HEK293T (cell line): ENCODE results near the gene CDKN2B-AS1.

Experiments
- CTCF ChIA-PET: fragments of 350-600 bp; formaldehyde crosslinking; extraction: SDS; loops from one replicate; lab custom pipeline; 2021; ENCODE audit warnings: antibody characterized with exemption, inconsistent platforms; lab: Yijun Ruan, JAX
- POLR2A ChIA-PET: fragments of 350-600 bp; formaldehyde crosslinking; extraction: SDS; loops from one replicate; lab custom pipeline; 2020; ENCODE audit warnings: antibody characterized with exemption, inconsistent platforms; lab: Yijun Ruan, JAX
- DNase-seq: peaks from one replicate; pipeline ENCODE4 v3.0.0; 2012; ENCODE audit warnings: mixed read lengths; ENCODE audit errors: extremely low spot score
- ARNT ChIP-seq: fragments of 450-650 bp; IDR thresholded peaks from 2 replicates; pipeline ENCODE4 v1.6.1; 2017; ENCODE audit warnings: mild to moderate bottlenecking
- BHLHE40 ChIP-seq: fragments of 450-650 bp; IDR thresholded peaks from 2 replicates; pipeline ENCODE4 v1.6.1; 2016; ENCODE audit warnings: mild to moderate bottlenecking, moderate library complexity, borderline replicate concordance
- CTBP1 ChIP-seq: fragments of 450-650 bp; IDR thresholded peaks from 2 replicates; pipeline ENCODE4 v1.6.1; 2016; ENCODE audit warnings: borderline replicate concordance
- ELF4 ChIP-seq: fragments of 450-650 bp; IDR thresholded peaks from 2 replicates; pipeline ENCODE4 v1.6.1; 2017; ENCODE audit warnings: antibody characterized with exemption
- FOXA1 ChIP-seq: fragments of 450-650 bp; IDR thresholded peaks from 2 replicates; pipeline ENCODE4 v1.6.1; 2016; ENCODE audit warnings: mild to moderate bottlenecking
- FOXK2 ChIP-seq: fragments of 450-650 bp; IDR thresholded peaks from 2 replicates; pipeline ENCODE4 v1.6.1; 2016; ENCODE audit warnings: mild to moderate bottlenecking
- FOXM1 ChIP-seq: fragments of 450-650 bp; IDR thresholded peaks from 2 replicates; pipeline ENCODE4 v1.6.1; 2017; ENCODE audit warnings: mild to moderate bottlenecking, borderline replicate concordance
- HDGF ChIP-seq: fragments of 450-650 bp; IDR thresholded peaks from 2 replicates; pipeline ENCODE4 v1.6.1; 2017; ENCODE audit warnings: antibody characterized with exemption, borderline replicate concordance
- L3MBTL2 ChIP-seq: fragments of 450-650 bp; conservative IDR thresholded peaks from 2 replicates; pipeline ENCODE4 v1.6.1; 2016; ENCODE audit warnings: mild to moderate bottlenecking
- LEF1 ChIP-seq: fragments of 450-650 bp; IDR thresholded peaks from 2 replicates; pipeline ENCODE4 v1.6.1; 2017; ENCODE audit warnings: mild to moderate bottlenecking, borderline replicate concordance
- NFRKB ChIP-seq: fragments of 450-650 bp; IDR thresholded peaks from 2 replicates; pipeline ENCODE4 v1.6.1; 2016; ENCODE audit warnings: mild to moderate bottlenecking, moderate library complexity
- PKNOX1 ChIP-seq: fragments of 450-650 bp; IDR thresholded peaks from 2 replicates; pipeline ENCODE4 v1.6.1; 2016
- SP1 ChIP-seq: fragments of 450-650 bp; IDR thresholded peaks from 2 replicates; pipeline ENCODE4 v1.6.1; 2017
- SUZ12 ChIP-seq: fragments of 450-650 bp; IDR thresholded peaks from 2 replicates; pipeline ENCODE4 v1.6.1; 2016; ENCODE audit warnings: mild to moderate bottlenecking
- TARDBP ChIP-seq: fragments of 450-650 bp; IDR thresholded peaks from 2 replicates; pipeline ENCODE4 v1.6.1; 2016
- ZNF384 ChIP-seq: fragments of 450-650 bp; IDR thresholded peaks from 2 replicates; pipeline ENCODE4 v1.6.1; 2016

The CDKN2B-AS1 gene

GRCh38 chr9:22105005-22105722, 110.6 kb downstream of the CDKN2B-AS1 start:
- POLR2A ChIA-PET, result no interaction called here
- CTCF ChIA-PET, result interaction anchor here (0.9 kb wide), 1 partner anchor 96 kb away, joined by 4 read pairs; the partner anchor contains the start of gene CDKN2B
- no peak for DNase-seq
- TF ChIP-seq LEF1 (no peak), HDGF (no peak), FOXK2 (no peak), FOXM1 (no peak), ARNT (no peak), SP1 (no peak), FOXA1 (no peak), ELF4 (no peak), CTBP1 (no peak), BHLHE40 (no peak), L3MBTL2 (no peak), PKNOX1 (no peak), SUZ12 (no peak), TARDBP (no peak)

GRCh38 chr9:22107202-22108045, 112.8 kb downstream of the CDKN2B-AS1 start:
- DNase-seq, result no peak
- ChIA-PET CTCF (interaction anchor here (0.9 kb wide), 1 partner anchor 13 kb away, joined by 3 read pairs; no protein-coding TSS in a partner anchor), POLR2A (interaction anchor here (0.6 kb wide), 1 partner anchor 136 kb away, joined by 4 read pairs; no protein-coding TSS in a partner anchor)
- TF ChIP-seq SP1 (no peak), FOXA1 (no peak), CTBP1 (no peak), ELF4 (no peak), PKNOX1 (no peak), BHLHE40 (no peak), L3MBTL2 (no peak), TARDBP (no peak), FOXM1 (no peak), FOXK2 (no peak), SUZ12 (no peak), LEF1 (no peak), ARNT (no peak), HDGF (no peak), ZNF384 (no peak), NFRKB (no peak)

GRCh38 chr9:22108581-22109370, 114.2 kb downstream of the CDKN2B-AS1 start:
- no peak for TF ChIP-seq PKNOX1
- no peak for TF ChIP-seq L3MBTL2
- TF ChIP-seq BHLHE40, result no peak
- TF ChIP-seq HDGF, result no peak
- TF ChIP-seq NFRKB, result no peak
- TF ChIP-seq ELF4, result no peak
- ChIA-PET CTCF (interaction anchor here (1.2 to 1.3 kb wide), 2 partner anchors 11 to 102 kb away, joined by 3 to 5 read pairs; no protein-coding TSS in a partner anchor), POLR2A (no interaction called here)
- no peak for DNase-seq

- ChIA-PET CTCF (interaction anchor here (0.7 kb wide), 1 partner anchor 298 kb away, joined by 4 read pairs; no protein-coding TSS in a partner anchor), POLR2A (no interaction called here)
- DNase-seq, result no peak
- TF ChIP-seq NFRKB (no peak), BHLHE40 (no peak), SUZ12 (no peak), ELF4 (no peak), PKNOX1 (no peak), FOXM1 (no peak), TARDBP (no peak), FOXK2 (no peak), LEF1 (no peak), L3MBTL2 (no peak)
Measured at GRCh38 chr9:22111176-22111953, 116.8 kb downstream of the CDKN2B-AS1 start.
